Pons (tissue), 1 donor: ENCODE data around the gene CBR4.

Experiments
- DNase-seq: peaks from one replicate; pipeline ENCODE4 v3.0.0-alpha.2; 2016; ENCODE audit warnings: low spot score

Gene CBR4

GRCh38 chr4:169033660-169034059 lies 23.6 kb upstream of the CBR4 start:
- no peak for DNase-seq

DNA sequence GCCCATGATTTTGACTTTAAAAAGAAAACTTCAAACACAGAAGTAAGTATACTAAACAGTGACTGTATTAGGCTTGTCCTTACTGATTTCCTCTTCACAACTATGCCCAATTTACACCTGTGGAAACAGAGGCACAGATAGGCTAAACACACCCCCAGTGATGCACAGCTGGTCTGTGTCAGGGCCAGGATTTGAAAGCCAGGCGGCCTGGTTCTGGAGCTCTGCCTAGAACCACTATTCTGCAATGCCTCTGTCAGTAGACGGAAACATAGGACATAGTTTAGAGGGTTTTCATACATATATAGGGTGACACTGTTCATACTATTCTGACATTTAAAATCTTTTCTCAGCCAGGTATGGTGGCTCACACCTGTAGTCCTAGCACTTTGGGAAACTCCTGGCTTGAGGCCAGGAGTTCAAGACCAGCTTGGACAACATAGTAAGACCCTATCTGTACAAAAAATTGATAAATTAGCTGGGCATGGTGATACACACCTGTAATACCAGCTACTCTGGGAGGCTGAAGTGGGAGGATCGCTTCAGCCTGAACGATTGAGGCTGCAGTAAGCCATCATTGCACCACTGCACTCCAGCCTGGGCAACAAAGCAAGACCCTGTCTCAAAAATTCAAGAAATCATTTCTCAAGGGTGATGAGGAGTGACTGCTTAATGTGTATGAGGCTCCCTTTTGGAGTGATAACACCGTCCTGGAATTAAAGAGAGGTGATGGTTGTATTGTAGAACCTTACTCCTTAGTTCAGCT lies 23.0 kb upstream of the CBR4 start:
- no peak for DNase-seq

DNA sequence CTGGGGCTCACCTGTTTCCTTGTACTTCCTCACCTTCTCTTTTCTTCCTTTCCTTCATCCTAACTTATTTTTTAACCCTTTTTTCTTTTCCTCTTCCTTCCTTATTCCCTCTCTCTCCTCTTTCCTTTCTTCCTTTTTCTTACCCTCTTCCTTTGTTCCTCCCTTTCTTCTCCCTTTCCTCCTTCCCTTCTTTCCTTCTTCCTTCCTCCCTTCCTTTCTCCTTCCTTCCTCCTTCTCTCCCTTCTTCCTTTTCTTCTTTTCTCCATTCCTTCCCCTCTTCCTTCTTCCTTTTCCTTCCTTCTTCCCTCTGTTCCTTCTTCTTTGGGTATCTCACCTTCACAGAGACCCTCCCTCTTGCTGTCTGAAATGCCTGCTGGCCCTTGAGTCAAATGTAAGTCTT lies 22.1 kb upstream of the CBR4 start:
- no peak for DNase-seq

DNA sequence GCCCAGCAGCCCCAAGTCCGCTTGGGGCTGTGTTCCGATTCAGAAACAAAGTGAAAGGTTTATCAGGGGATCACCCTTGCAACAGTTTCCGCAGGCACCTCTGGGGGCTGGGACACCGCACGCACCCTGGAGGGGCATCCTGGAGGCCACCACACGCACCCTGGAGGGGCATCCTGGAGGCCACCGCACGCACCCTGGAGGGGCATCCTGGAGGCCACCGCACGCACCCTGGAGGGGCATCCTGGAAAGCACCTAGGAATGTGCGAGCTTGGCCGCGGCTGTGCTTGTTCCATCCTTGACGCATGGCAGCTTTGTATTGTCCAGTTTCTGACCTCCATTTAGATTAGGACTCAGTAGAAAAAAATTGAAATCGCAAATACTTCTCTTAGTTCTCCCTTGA lies 21.3 kb upstream of the CBR4 start:
- no peak for DNase-seq

GRCh38 chr4:169030562-169030982 lies 20.5 kb upstream of the CBR4 start:
- DNase-seq, result no peak

GRCh38 chr4:169029947-169030346 lies 19.9 kb upstream of the CBR4 start:
- no peak for DNase-seq

- no peak for DNase-seq
Observed at GRCh38 chr4:169027663-169028062, 17.6 kb upstream of the CBR4 start.

- DNase-seq, result no peak
Observed at GRCh38 chr4:169025184-169025583, 15.1 kb upstream of the CBR4 start.

DNA sequence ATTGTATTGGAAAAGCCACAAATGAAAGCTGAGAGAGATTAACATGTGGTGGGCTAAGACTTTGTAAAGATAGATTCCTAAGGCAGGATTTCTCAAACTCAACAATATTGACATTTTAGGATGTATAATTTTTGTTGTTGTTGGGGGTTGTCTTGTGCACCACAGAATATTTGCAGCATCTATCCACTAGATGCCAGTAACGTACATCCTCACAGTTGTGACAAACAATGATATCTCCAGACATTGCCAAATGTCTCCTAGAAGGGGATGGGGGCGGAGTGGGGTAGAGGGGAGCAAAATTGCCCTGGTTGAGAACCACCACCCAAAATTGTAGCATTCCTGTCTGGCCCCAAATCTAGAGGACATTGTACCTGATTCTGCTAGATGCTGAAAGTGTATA lies 14.7 kb upstream of the CBR4 start:
- peak; percentile 73 for DNase-seq

GRCh38 chr4:169018406-169018805 lies 8.4 kb upstream of the CBR4 start:
- no peak for DNase-seq

DNA sequence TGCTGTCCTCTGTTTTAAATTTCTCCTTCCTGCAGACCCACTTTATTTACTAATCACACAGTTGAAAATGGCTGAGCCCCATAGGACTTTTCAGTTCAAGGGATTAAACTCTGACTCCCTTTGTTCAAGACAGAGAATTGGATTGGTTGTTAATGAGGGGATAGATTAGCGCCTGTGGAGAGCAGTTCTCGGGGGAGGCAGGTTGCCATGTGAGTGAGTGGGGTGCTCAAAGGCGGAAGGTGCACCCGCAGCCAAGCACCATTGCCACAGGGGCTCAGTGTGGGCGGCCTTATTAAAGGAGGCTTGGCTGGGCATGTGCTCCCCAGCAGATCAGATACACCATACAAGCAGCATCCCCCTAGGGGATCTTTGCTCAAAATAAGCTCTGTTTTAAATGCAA lies 7.9 kb upstream of the CBR4 start:
- DNase-seq, result no peak

DNA sequence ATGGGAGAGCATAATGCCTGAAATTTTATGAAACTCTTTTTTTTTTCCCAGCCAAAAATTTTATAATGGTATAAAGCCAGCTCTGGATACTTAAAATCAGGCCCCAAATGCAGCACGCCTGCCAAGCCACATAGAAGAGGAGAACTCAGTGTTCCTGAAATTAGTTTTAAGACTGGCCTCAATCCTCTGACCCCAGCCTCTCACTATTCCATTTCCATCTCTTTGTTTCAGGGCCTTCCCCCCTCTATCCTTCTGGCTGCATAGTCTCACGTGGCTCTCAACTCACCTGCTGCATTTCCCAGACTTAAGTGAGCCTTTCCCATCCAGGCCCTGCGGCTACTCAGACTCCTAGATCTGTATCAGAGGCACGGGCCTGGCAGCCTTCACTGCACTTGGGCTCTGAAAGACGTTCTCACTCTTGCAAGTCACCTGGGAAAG lies 5.2 kb upstream of the CBR4 start:
- DNase-seq, result no peak

- no peak for DNase-seq
Observed at GRCh38 chr4:169014586-169014985, 4.5 kb upstream of the CBR4 start.

GRCh38 chr4:169013396-169013795 lies 3.3 kb upstream of the CBR4 start:
- DNase-seq, result no peak

DNA sequence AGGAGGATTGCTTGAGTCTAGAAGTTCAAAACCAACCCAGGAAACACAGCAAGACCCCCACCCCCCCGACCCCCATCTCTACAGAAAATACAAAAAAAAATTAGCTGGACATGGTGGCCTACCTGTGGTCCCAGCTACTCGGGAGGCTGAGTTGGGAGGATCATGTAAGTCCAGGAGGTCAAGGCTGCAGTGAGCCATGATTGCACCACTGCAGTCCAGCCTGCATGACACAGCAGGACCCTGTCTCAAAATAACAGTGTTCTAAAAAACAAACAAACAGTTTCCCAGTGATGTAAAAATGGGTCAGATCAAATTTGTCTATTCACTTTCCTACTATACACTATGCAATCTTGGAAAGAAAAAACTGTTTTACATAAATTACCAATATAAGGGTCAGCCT lies 2.0 kb upstream of the CBR4 start:
- DNase-seq, result no peak

DNA sequence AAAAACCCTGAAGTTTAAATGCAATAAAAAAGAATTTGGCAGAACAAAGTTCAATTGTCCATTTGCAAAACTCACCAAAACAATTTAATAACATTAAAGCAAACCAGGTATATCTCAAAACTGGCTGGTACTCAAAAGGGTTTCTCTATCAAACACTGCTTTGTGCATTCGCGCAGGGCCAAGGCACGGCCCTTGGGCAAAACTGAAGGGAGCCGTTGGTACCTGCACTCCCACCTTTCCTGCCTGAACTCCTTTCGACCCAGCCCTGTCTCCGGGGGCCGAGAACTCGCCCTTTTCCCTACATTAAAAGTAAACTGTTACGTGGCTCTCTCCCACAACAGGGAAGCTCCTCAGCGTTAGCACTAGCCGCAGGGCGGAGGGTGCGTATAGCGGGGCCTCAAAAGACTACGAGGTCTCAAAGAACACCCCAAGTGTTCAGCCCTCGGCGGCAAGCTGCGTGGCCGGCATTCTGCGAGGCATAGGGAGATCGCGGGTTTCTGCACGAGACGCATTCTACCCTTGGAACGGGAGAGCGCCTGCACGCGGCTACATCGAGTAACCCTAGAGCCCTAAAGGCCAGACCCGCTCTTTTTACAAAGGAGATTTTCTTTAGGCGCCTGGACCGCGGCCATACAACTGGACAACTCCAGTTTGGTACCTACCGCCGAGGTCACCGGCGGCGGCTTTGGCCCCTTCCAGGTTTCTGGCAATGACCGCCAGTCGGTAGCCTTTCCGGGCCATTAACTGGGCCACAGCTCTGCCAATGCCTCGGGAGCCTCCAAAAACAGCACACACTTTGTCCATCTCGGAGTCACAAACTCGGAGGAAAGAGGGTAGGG lies 550 bp downstream of the CBR4 start:
- peak; percentile 76 for DNase-seq

- no peak for DNase-seq
Observed at GRCh38 chr4:169005453-169006099, 4.5 kb downstream of the CBR4 start.

DNA sequence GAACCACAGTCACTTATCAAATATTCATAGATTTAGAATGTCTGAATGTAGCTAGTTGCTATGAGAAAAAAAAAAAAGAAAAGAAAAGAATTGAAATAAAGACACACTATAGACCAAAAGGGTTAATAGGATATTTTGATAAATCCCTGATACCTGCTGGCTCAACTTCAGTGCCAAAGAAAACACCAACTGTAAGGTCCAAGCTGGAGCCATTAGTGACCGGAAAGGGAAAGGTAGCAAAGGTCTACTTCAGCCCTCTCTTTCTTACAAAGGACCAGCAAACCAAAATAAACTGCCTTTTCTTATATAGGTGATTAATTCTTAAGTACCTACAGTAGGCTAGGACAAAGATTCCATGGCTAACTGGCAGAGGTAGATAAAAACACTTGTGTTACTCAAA lies 9.7 kb downstream of the CBR4 start:
- DNase-seq, result no peak

GRCh38 chr4:168999809-169000208 lies 10.2 kb downstream of the CBR4 start:
- no peak for DNase-seq

GRCh38 chr4:168998596-168998995 lies 11.5 kb downstream of the CBR4 start:
- DNase-seq, result no peak

- DNase-seq, result peak; percentile 55
Observed at GRCh38 chr4:168995537-168996295, 14.3 kb downstream of the CBR4 start.

DNA sequence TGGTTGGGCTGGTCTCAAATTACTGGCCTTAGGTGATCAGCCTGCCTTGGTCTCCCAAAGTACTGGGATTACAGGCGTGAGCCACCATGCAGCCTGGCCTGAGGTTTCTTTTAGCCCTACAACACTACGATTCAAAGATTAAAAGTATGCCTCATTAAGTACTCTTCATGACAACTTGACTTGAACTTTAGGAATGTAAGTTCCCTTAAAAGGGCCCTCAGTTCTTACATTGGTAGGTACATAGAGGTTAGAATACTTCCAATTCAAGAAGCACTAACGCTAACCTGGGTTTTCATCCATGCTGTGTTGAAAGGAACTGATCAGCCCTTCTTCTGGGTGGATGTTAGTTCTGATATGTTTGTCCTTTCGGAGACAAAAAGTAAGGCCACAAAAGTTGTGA lies 15.1 kb downstream of the CBR4 start:
- DNase-seq, result no peak
